ENCODE results near the gene NSMF. TPM values are rescaled to one million over a fixed set of nuclear protein-coding genes. Genes with fewer than 3 reads are reported as not detected.

NSMF gene
- total RNA-seq, 1 donor from 2014 or later = 51.5 TPM

DNA sequence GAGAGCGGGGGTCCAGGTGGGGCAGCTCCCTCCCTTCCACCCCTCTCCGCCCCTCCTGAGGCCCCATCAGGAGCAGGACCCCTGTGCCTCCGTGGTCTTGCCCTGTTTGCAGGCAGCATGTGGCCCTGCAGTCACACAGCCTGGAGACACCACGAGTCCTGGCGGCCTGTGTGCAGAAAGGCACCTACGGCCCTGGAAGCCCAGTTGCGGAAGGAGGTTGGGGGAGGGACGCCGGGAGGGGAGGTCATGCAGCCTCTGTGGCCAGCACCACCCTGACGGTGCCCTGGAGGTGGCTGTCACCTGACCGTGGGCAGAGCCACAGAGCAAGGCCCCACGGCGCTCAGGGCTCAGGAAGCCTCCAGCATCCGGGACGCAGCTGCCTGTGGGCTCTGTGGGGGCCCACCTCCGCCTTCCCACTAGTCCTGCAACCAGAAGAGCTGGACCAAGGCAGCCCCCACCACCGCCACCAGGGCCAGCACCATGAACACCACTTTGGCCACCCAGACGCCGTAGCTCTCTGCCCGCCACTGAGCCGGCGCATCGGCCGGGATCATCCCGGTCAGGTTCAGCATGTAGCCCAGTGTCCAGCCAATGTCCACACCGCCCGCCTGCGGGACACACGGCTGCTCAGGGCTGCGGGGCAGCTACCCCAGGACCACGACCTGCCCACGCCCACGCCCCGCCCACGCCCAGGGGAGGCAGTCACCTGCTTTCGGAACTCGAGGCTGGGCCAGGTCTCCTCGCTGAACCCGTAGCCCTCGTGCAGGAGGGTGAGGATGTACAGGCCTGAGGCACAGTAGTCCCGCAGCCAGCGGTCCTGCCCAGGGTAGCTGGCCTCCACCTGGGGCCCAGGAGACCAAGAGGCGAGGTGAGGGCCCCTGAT lies 24.4 kb downstream of the NSMF start:
- intact Hi-C loops (cut with micrococcal nuclease) = no loop called here

DNA sequence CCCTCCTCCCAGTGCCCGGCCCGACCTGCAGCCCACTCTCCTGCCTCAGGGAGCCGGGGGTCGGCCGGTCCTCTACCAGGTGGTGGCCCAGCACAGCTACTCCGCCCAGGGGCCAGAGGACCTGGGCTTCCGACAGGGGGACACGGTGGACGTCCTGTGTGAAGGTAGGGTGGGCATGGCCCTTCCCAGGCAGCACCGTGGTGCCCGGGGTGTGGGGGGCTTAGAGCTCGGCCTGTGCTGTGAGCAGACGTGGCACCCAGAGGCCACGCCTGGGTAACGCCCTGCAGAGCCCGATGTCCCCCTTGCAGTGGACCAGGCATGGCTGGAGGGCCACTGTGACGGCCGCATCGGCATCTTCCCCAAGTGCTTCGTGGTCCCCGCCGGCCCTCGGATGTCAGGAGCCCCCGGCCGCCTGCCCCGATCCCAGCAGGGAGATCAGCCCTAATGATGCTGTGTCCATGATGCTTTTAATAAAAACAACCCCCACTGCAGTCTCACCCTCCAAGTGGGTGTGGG lies 25.2 kb downstream of the NSMF start:
- intact Hi-C loops (cut with micrococcal nuclease) = no loop called here

- intact Hi-C loops (cut with micrococcal nuclease) = no loop called here
Measured at GRCh38 chr9:137433349-137433915, 25.7 kb downstream of the NSMF start.

DNA sequence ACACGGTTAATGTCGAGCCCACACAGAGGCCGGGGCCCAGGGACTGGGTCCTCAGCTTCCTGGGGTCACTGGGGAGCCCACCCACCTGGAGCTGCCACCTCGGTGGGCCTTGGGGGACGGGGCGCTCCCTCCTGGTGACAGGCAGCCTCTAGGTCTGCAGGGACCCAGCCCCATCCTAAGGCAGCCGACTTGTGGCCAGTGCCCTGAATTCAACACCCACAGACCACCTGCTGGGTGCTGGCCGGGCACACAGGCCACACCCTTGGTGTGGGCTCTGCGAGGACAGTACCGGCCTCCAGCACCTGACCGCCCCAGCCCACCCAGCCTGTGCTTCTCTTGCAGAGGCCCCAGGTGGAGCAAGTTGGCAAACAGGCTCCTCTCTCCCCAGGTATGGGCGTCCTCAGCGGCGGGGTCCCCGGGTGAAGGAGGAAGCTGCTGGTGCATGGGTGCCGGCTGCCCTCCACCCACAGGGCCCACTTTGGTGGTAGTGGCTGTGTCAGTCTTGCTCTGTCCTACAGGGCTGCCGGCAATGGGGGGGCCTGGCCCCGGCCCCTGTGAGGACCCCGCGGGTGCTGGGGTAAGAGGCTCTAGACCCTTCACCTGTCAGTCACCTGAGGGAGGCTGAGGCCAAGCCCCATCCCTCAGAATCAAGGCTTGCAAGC lies 26.3 kb downstream of the NSMF start:
- intact Hi-C loops (cut with micrococcal nuclease) = no loop called here

GRCh38 chr9:137431416-137431931 lies 27.7 kb downstream of the NSMF start:
- intact Hi-C loops (cut with micrococcal nuclease) = no loop called here

GRCh38 chr9:137430723-137431415 lies 28.3 kb downstream of the NSMF start:
- intact Hi-C loops (cut with micrococcal nuclease) = no loop called here

- intact Hi-C loops (cut with micrococcal nuclease) = loop anchor here (10.0 kb wide), 1 partner anchor 1185 kb away; the partner anchor contains the start of gene QSOX2
Measured at GRCh38 chr9:137429974-137430722, 29.0 kb downstream of the NSMF start.

- intact Hi-C loops (cut with micrococcal nuclease) = loop anchor here (10.0 kb wide), 1 partner anchor 1185 kb away; the partner anchor contains the start of gene QSOX2
Measured at GRCh38 chr9:137429546-137429890, 29.6 kb downstream of the NSMF start.

- intact Hi-C loops (cut with micrococcal nuclease) = loop anchor here (10.0 kb wide), 1 partner anchor 1184 kb away; the partner anchor contains the start of gene QSOX2
Measured at GRCh38 chr9:137428841-137429545, 30.1 kb downstream of the NSMF start.

- intact Hi-C loops (cut with micrococcal nuclease) = loop anchor here (10.0 kb wide), 1 partner anchor 1183 kb away; the partner anchor contains the start of gene QSOX2
Measured at GRCh38 chr9:137428311-137428630, 30.9 kb downstream of the NSMF start.

- intact Hi-C loops (cut with micrococcal nuclease) = loop anchor here (10.0 kb wide), 1 partner anchor 1183 kb away; the partner anchor contains the start of gene QSOX2
Measured at GRCh38 chr9:137427454-137428310, 31.5 kb downstream of the NSMF start.

DNA sequence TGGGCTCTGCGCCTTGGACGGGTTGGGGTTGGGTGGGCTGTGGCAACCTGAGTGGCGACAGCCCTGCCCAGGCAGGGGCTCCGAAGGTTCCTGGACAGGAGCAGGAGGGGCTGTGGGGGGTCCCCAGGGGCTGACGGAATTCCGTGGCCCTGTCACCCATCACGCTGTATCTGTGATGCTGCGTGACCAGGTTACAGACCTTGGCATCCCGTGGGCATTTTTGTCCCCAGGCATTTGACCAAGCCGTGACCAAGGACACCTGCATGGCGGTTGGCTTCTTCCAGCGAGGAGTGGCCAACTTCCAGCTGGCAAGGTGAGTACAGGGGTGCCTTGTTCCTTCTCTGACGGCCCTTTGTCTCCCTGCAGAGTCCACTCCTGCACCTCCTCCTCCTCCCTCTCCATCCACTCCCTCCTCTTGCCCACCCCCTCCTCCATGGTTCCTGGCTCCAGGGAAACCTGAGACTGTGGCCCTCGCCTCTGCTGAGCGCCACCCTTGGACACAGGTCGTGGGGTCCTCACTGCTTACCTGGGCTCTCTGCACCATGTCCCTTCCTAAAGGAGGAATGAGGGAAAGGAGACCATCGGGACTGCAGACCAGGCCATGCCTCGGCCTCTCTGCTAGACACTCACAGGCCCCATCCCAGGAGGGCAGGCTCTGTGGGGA lies 33.0 kb downstream of the NSMF start:
- intact Hi-C loops (cut with micrococcal nuclease) = loop anchor here (10.0 kb wide), 1 partner anchor 1181 kb away; the partner anchor contains the start of gene QSOX2

DNA sequence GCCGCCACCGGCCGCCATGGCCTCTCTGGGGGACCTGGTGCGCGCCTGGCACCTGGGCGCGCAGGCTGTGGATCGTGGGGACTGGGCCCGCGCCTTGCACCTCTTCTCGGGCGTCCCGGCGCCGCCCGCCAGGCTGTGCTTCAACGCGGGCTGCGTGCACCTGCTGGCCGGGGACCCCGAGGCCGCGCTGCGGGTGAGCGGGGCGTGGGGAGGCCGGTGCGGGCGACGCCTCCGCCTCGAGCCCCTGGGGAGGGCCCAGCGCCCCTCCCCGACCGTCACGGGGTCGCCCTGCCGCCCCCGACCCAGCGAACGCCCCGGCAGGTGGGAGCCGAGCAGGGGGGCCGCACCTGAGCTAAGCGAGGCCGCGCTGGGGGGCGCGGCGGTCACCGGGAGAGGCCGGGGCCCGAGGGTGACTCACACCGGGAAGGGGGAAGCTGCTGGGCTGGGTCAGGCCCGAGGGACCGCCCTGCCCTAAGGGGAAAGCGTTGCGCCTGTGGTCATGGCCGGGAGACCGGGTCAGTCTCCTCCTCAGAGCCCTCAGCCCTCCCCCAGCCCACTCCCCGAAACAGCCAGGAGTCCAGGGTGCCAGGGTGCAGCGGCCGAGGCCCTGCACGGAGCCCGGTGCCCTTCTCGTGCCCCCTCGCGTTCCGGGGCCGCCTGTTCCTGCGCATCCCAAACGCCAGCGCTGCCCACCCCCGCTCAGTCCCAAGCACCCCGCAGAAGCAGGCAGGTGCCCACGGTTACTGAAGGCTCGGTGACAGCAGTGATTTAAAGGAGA lies 35.4 kb downstream of the NSMF start:
- intact Hi-C loops (cut with micrococcal nuclease) = loop anchor here (1.0 to 10.0 kb wide), 4 partner anchors 22 to 1179 kb away; partner anchors contain the start of genes ARRDC1 and QSOX2

DNA sequence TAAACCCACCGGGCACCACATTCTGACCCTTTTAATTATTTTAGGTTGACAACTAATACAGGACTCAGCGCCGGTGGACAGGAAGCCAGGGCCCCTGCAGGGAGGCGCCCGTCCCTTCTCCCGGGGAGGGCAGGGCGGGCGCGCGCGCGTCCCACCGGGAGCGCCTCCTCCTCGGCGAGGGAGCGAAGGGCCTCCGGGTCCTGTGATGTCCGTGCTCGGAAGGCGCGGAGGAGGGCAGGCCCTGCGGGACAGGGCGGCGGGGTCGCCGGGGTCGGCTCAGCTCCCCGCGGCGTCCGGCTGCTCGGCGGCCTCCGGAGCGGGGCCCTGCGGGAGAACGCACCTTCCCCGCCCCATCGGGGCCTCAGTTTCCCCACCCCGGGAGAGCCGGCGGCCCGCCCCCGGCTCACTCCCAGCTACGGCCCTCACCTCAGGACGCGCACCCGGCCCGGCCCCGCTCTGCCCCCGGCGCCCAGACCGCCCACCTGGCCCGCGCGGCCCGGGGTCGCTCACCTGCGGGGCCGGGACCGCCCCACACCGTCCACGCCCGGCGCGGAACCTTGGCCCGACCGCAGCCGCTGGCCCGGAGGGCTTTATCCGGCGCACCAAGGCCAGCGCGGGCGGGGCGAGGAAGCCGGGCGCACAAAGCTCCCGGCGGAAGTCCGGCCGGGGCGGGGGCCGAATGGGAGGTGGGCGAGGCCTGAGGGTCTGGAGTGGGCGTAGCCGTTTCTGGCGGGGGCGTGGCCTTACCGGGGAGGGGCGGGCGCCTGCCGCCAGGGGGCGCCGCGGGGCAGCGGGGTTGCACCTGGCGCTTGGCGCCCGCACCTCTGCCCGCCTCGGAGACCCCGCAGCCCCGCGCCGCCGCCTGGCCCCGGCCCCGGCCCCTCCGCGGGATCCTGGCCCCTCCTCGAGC lies 36.3 kb downstream of the NSMF start, which contains the start of the genes EXD3 and NOXA1:
TSS of gene EXD3 (minus strand) at position 559 of the 910 bp plus-strand sequence. CDS start 27,805 bp downstream, outside the sequence.
TSS of gene NOXA1 (plus strand) at position 790 of the 910 bp plus-strand sequence. CDS start 137 bp downstream, outside the sequence.
- intact Hi-C loops (cut with micrococcal nuclease) = loop anchor here (1.0 to 10.0 kb wide), 4 partner anchors 22 to 1178 kb away; partner anchors contain the start of genes ARRDC1 and QSOX2

DNA sequence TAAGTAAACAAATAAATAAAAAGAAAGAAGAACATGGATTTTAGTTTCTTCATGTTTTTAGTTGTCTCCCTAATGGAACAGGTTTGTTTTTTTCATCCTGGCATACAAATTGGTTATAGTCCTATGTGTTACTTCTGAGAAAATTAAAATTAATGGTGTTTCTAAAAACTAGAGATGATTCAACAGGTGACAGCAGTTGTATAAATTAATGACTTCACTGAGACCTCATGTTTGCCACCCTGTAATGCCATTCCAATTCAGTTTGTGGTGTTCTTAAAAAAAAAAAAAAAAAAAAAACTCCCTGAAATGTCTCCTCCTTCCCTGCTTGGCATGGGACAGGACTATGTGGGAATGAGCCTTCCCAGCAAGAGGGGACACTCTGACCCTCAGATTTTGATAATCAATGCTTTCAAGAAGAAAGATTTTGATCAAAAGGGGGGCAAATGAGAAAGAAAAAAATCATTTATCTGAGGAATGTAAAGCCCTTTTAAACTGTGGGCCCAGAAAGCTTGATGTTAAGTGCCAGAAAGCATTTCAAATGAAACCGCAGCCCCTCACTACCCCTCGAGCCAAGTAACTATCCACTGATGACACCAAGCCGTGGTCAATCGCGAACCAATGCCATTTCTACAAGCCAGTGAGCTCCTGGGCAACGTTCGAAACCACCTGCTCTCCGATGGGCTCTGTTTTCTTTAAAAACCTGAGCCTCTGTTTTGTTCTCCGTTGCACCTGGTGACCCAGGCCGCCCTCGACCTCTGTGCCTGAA lies 37.1 kb downstream of the NSMF start:
- intact Hi-C loops (cut with micrococcal nuclease) = loop anchor here (2.0 to 10.0 kb wide), 2 partner anchors 39 to 1177 kb away; partner anchors contain the start of gene QSOX2

Data from T-helper 2 cell treated with Interferon-gamma antibody and Interleukin-4, amounts not matched to agents 100 ng/mL and 5 ng/mL, for 36 hours (primary cell).